CD14-positive monocyte (primary cell): Measurements from ENCODE around the gene TRAF6. TPM values are rescaled to one million over a fixed set of nuclear protein-coding genes. Genes with fewer than 3 reads are reported as not detected.

Experiments used
- DNase-seq, 3 donors: peaks; one replicate each; pipeline ENCODE4 v3.0.0-alpha.2; 2011 to 2022
- H2AFZ ChIP-seq: 2 replicates; pipeline ENCODE4 v1.6.0; 2012; ENCODE audit warnings: mild to moderate bottlenecking, low read depth, low read length, inconsistent platforms; ENCODE audit not compliant: insufficient read depth, poor library complexity, severe bottlenecking
- H3K27ac ChIP-seq, 2 donors: 1 replicate in 1 of 2; 2 replicates in 1 of 2; pipeline ENCODE4 v1.5.1; 2012 to 2013; ENCODE audit warnings: low read length in 2 of 2, control low read depth in 1 of 2, inconsistent platforms in 1 of 2, low read depth in 1 of 2, mild to moderate bottlenecking in 1 of 2
- H3K27me3 ChIP-seq, 2 donors: one replicate each; pipeline versions ENCODE4 v1.6.0 to v1.6.1; 2011 to 2013; ENCODE audit warnings: low read length in 2 of 2; ENCODE audit not compliant: control insufficient read depth in 2 of 2, insufficient read depth in 2 of 2
- H3K36me3 ChIP-seq, 2 donors: replicated peaks in 1 of 2; 1 replicate in 1 of 2; 2 replicates in 1 of 2; pipeline versions ENCODE4 v1.5.1 to v1.6.1; 2012 to 2013; ENCODE audit warnings: low read length in 2 of 2, control low read depth in 1 of 2, inconsistent platforms in 1 of 2, mild to moderate bottlenecking in 1 of 2; ENCODE audit not compliant: insufficient read depth in 2 of 2, control insufficient read depth in 1 of 2
- H3K4me1 ChIP-seq, 2 donors: 1 replicate in 1 of 2; 2 replicates in 1 of 2; pipeline versions ENCODE4 v1.5.1 to v1.6.1; 2012 to 2013; ENCODE audit warnings: low read length in 2 of 2, control low read depth in 1 of 2, inconsistent platforms in 1 of 2, mild to moderate bottlenecking in 1 of 2, moderate library complexity in 1 of 2; ENCODE audit not compliant: insufficient read depth in 2 of 2, control insufficient read depth in 1 of 2
- H3K4me2 ChIP-seq: replicated peaks from 2 replicates; pipeline ENCODE3; 2012; ENCODE audit warnings: low read length, moderate library complexity, mild to moderate bottlenecking; ENCODE audit not compliant: poor library complexity, severe bottlenecking; ENCODE audit errors: extremely low read depth
- H3K4me3 ChIP-seq, 3 experiments: fragments of 200-600 bp in 1 of 3; sonication (generic) in 1 of 3; replicated peaks in 1 of 3; 1 replicate in 2 of 3; 2 replicates in 1 of 3; pipeline ENCODE4 v1.5.1; 2011 to 2013; ENCODE audit warnings: low read length in 3 of 3, mild to moderate bottlenecking in 3 of 3, control low read depth in 2 of 3, low read depth in 2 of 3, inconsistent platforms in 1 of 3, moderate library complexity in 1 of 3
- H3K79me2 ChIP-seq: 2 replicates; pipeline ENCODE4 v1.6.0; 2012; ENCODE audit warnings: mild to moderate bottlenecking, control low read depth, inconsistent platforms, low read length, moderate library complexity; ENCODE audit not compliant: insufficient read depth
- H3K9ac ChIP-seq: 2 replicates; pipeline ENCODE4 v1.6.0; 2017; ENCODE audit warnings: low read length, mild to moderate bottlenecking; ENCODE audit not compliant: insufficient read depth, poor library complexity, severe bottlenecking
- H3K9me3 ChIP-seq, 2 donors: replicated peaks in 1 of 2; 1 replicate in 1 of 2; 2 replicates in 1 of 2; pipeline versions ENCODE4 v1.5.1 to v1.6.1; 2012 to 2013; ENCODE audit warnings: low read length in 2 of 2, control low read depth in 1 of 2; ENCODE audit not compliant: control insufficient read depth in 1 of 2, insufficient read depth in 1 of 2
- H4K20me1 ChIP-seq: 2 replicates; pipeline ENCODE4 v1.6.0; 2012; ENCODE audit warnings: mild to moderate bottlenecking, low read length, control low read depth, moderate library complexity; ENCODE audit not compliant: insufficient read depth
- H3K27ac Mint-ChIP-seq, 7 donors: one replicate each; pipeline ENCODE4 v1.8.0; 2020; ENCODE audit warnings: mild to moderate bottlenecking in 7 of 7, mixed read lengths in 7 of 7, moderate library complexity in 6 of 7, inconsistent platforms in 2 of 7
- H3K27me3 Mint-ChIP-seq, 3 donors: one replicate each; pipeline ENCODE4 v1.8.0; 2021 to 2022; ENCODE audit warnings: low read depth in 3 of 3, mild to moderate bottlenecking in 3 of 3, mixed read lengths in 3 of 3, moderate library complexity in 3 of 3, inconsistent platforms in 1 of 3
- H3K36me3 Mint-ChIP-seq, 2 donors: one replicate each; pipeline ENCODE4 v1.8.0; 2020; ENCODE audit warnings: mixed read lengths in 2 of 2, inconsistent platforms in 1 of 2, mild to moderate bottlenecking in 1 of 2
- H3K4me1 Mint-ChIP-seq: one replicate; pipeline ENCODE4 v1.8.0; 2020; ENCODE audit warnings: mild to moderate bottlenecking, mixed read lengths
- H3K4me3 Mint-ChIP-seq, 2 donors: one replicate each; pipeline ENCODE4 v1.8.0; 2020; ENCODE audit warnings: mild to moderate bottlenecking in 2 of 2, mixed read lengths in 2 of 2, moderate library complexity in 1 of 2
- H3K9me3 Mint-ChIP-seq, 7 donors: one replicate each; pipeline ENCODE4 v1.8.0; 2020 to 2022; ENCODE audit warnings: mixed read lengths in 7 of 7, mild to moderate bottlenecking in 6 of 7, moderate library complexity in 6 of 7, inconsistent platforms in 2 of 7
- WGBS: methylation state at CpG from one replicate; pipeline ENCODE4 v1.1.5; 2013; ENCODE audit warnings: missing lambda C conversion rate; ENCODE audit not compliant: insufficient coverage; 5-methylcytosine and 5-hydroxymethylcytosine counted together
- intact Hi-C, 2 donors: fragments of 100-400 bp; cut with micrococcal nuclease; formaldehyde crosslinking; loops; one replicate each; pipeline versions ENCODE4 v1.15.0 to v1.15.1; 2023
- polyA plus RNA-seq, 3 donors: library from polyadenylated mRNA; depleted of rRNA in 1 of 3; unstranded in 2 of 3; stranded (reverse) in 1 of 3; fragments of 300-500 nt in 2 of 3; fragments of >200 nt in 1 of 3; fragmentation: Illumina TruSeq in 2 of 3; gene quantifications; 1 replicate in 2 of 3; 2 replicates in 1 of 3; pipeline ENCODE4 v1.2.3, GENCODE V29; 2012 to 2021
- TF ChIP-seq, protein P1 (sequence below): fragments of 200-600 bp; IDR thresholded peaks from one replicate; pipeline ENCODE4 v1.8.0; 2022; ENCODE audit warnings: antibody characterized with exemption, mild to moderate bottlenecking

TRAF6 gene
- polyA plus RNA-seq, 3 donors, result 5.5 to 7.3 (median 6.7) TPM

- no peak for DNase-seq
- Mint-ChIP-seq H3K27ac (peak overlapping the region in 2 of 7 donors; percentile 6 to 46), H3K27me3 (no peaks in the 10 kb centered on the region), H3K4me3 (no peak overlapping the region), H3K9me3 (no peaks in the 10 kb centered on the region), H3K36me3 (peaks cover 58 to 75% of the 10 kb centered on the region in 2 donors), H3K4me1 (peaks cover 23% of the 10 kb centered on the region)
- Histone ChIP-seq H3K4me3 (no peak overlapping the region), H3K36me3 (peaks cover 32 to 83% of the 10 kb centered on the region in 2 donors), H2AFZ (no peak overlapping the region), H3K27ac (peak overlapping the region in 1 of 2 donors; percentile 14), H3K27me3 (no peaks in the 10 kb centered on the region), H3K4me2 (no peak overlapping the region), H3K79me2 (peaks cover 50% of the 10 kb centered on the region), H3K9ac (no peak overlapping the region), H4K20me1 (peaks cover 79% of the 10 kb centered on the region), H3K9me3 (no peaks in the 10 kb centered on the region), H3K4me1 (peaks cover 3 to 15% of the 10 kb centered on the region in 2 donors)
- intact Hi-C loops, result no loop called here
- 97% methylated on average over 5 of the region's 5 CpGs for WGBS
- TF ChIP-seq, protein P1, sequence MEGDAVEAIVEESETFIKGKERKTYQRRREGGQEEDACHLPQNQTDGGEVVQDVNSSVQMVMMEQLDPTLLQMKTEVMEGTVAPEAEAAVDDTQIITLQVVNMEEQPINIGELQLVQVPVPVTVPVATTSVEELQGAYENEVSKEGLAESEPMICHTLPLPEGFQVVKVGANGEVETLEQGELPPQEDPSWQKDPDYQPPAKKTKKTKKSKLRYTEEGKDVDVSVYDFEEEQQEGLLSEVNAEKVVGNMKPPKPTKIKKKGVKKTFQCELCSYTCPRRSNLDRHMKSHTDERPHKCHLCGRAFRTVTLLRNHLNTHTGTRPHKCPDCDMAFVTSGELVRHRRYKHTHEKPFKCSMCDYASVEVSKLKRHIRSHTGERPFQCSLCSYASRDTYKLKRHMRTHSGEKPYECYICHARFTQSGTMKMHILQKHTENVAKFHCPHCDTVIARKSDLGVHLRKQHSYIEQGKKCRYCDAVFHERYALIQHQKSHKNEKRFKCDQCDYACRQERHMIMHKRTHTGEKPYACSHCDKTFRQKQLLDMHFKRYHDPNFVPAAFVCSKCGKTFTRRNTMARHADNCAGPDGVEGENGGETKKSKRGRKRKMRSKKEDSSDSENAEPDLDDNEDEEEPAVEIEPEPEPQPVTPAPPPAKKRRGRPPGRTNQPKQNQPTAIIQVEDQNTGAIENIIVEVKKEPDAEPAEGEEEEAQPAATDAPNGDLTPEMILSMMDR, result no peak
Measured at GRCh38 chr11:36501236-36501635, 8.8 kb downstream of the TRAF6 start.

DNA sequence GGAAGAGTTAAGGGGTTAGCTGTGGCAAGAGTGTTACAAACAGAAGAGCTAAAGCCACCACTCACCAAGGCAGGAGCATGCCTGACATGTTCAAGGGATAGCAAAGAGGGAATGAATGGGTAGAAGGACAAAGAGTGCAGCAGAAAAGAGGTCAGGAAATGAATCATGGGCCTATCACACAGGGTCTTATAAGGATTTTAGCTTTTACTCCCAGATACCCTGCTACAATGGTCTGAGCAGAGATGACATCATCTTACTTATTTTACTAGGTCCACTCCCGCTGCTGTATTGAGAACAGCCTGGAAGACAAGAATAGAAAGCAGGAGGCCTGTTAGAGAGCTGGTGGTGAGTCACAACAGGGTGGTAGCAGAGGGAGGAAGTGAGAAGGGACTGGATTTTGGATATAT is 9.8 kb downstream of the TRAF6 start:
- no peak overlapping the region for H3K4me2 ChIP-seq
- H3K79me2 ChIP-seq, result peaks cover 41% of the 10 kb centered on the region
- Mint-ChIP-seq H3K27me3 (no peaks in the 10 kb centered on the region), H3K4me3 (no peak overlapping the region), H3K27ac (peak overlapping the region in 4 of 7 donors; percentile 15 to 81 (median 37)), H3K36me3 (peaks cover 59 to 74% of the 10 kb centered on the region in 2 donors), H3K4me1 (peaks cover 21% of the 10 kb centered on the region), H3K9me3 (no peaks in the 10 kb centered on the region)
- intact Hi-C loops, result no loop called here
- peak; percentile 31 to 61 (median 42) for DNase-seq
- H3K9ac ChIP-seq, result no peak overlapping the region
- peak overlapping the region in 1 of 2 donors; percentile 14 for H3K27ac ChIP-seq
- H3K9me3 ChIP-seq, result no peaks in the 10 kb centered on the region
- no CpG with 5 or more reads among the region's 1 CpG for WGBS
- TF ChIP-seq, protein P1, result no peak
- no peaks in the 10 kb centered on the region for H3K27me3 ChIP-seq
- no peak overlapping the region for H2AFZ ChIP-seq
- H3K4me3 ChIP-seq, result no peak overlapping the region
- H4K20me1 ChIP-seq, result peaks cover 70% of the 10 kb centered on the region
- H3K36me3 ChIP-seq, result peaks cover 39 to 88% of the 10 kb centered on the region in 2 donors
- peaks cover 3 to 15% of the 10 kb centered on the region in 2 donors for H3K4me1 ChIP-seq
